OCI-LY3 (cell line): ENCODE measurements around the gene MORF4L1.
A peak's percentile ranks its signal among the peaks of the same experiment; 100 is the strongest.
"Not testable (repeated sequence)": the region's sequence is repeated elsewhere in the genome, so short reads cannot be mapped to it uniquely, and the experiment has no call there.

Source experiments
- H2AFZ ChIP-seq: fragments of 200-600, 300-600 bp; shearing (Covaris generic); 2 replicates; pipeline ENCODE4 v1.6.0; 2014; ENCODE audit warnings: antibody characterized with exemption, low read depth, low read length
- H3K27ac ChIP-seq: fragments of 200-600, 300-600 bp; sonication (generic); 2 replicates; pipeline ENCODE4 v1.5.1; 2014; ENCODE audit warnings: mild to moderate bottlenecking, low read length, moderate library complexity, mixed read lengths
- H3K27me3 ChIP-seq: fragments of 200-600, 300-600 bp; sonication (generic); 2 replicates; pipeline ENCODE4 v1.6.1; 2014; ENCODE audit warnings: low read depth, low read length, mixed read lengths
- H3K36me3 ChIP-seq: fragments of 200-600, 300-600 bp; sonication (generic); replicated peaks from 2 replicates; pipeline ENCODE3; 2014; ENCODE audit warnings: low read depth, low read length, mixed read lengths
- H3K4me1 ChIP-seq: fragments of 300-600, 200-600 bp; sonication (generic); 2 replicates; pipeline ENCODE4 v1.6.1; 2014; ENCODE audit warnings: low read length, mixed read lengths
- H3K4me2 ChIP-seq: fragments of 200-600, 300-600 bp; sonication (generic); 2 replicates; pipeline ENCODE4 v1.6.1; 2014; ENCODE audit warnings: low read length, mixed read lengths
- H3K4me3 ChIP-seq: fragments of 300-600, 200-600 bp; sonication (generic); 2 replicates; pipeline ENCODE4 v1.5.1; 2014; ENCODE audit warnings: antibody characterized with exemption, mild to moderate bottlenecking, low read length, moderate library complexity
- H3K79me2 ChIP-seq: fragments of 300-600, 200-600 bp; shearing (Covaris generic); 2 replicates; pipeline ENCODE4 v1.6.1; 2014; ENCODE audit warnings: mild to moderate bottlenecking, low read length, mixed read lengths
- H3K9ac ChIP-seq: fragments of 300-600, 200-600 bp; shearing (Covaris generic); 2 replicates; pipeline ENCODE4 v1.6.0; 2014; ENCODE audit warnings: mild to moderate bottlenecking, low read length, moderate library complexity
- H3K9me3 ChIP-seq: fragments of 200-600, 300-600 bp; shearing (Covaris generic); 2 replicates; pipeline ENCODE4 v1.6.1; 2014; ENCODE audit warnings: low read length, mixed read lengths; ENCODE audit not compliant: insufficient read depth
- H4K20me1 ChIP-seq: fragments of 200-600, 300-600 bp; sonication (generic); 2 replicates; pipeline ENCODE4 v1.6.1; 2016; ENCODE audit warnings: low read length, mixed read lengths; ENCODE audit not compliant: insufficient read depth
- EZH2phosphoT487 ChIP-seq: fragments of 200-600 bp; shearing (Covaris generic); IDR thresholded peaks from 2 replicates; pipeline ENCODE4 v1.6.1; 2018; ENCODE audit warnings: antibody characterized with exemption, mixed run types, low read depth
- TF ChIP-seq, protein P1 (sequence below): fragments of 200-600, 300-600 bp; sonication (generic); IDR thresholded peaks from 2 replicates; pipeline ENCODE4 v1.5.1; 2014; ENCODE audit warnings: antibody characterized with exemption, low read length, low read depth

MORF4L1 gene

DNA sequence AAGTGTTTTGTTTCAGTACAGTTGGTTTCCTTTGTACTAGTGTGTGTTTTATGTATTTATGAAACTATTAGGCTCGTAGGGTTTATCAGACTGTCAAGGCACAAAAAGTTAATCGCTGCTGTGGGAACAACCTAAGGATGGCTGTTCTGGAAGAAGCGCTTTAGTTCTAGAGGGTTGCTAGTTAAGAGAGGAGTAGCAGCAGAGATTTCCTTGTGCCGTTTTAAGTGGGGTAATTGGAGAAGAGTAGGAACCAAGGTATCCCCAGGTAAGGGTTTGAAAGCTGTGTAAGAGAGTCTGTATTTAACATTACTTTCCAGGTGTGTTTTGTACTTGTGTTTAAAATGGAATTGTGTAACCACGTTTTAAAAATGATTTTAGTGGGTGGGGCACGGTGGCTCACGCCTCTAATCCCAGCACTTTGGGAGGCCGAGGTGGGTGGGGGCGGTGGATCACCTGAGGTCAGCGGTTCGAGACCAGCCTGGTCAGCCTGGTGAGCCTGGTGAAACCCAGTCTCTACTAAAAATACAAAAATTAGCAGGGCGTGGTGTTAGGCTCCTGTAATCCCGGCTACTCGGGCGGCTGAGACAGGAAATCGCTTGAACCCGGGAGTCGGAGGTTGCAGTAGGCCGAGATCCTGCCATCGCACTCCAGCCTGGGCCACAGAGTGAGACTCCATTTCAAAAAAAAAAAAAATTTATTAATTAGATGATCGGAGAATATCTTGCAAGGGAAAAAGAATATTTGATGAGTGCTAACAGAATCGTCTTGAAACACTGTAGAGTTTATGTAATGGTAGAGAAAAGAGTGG lies 2.6 kb downstream of the MORF4L1 start:
- Histone ChIP-seq H3K4me3 (peak overlapping the region; percentile 96), H3K9ac (peak overlapping the region; percentile 100), H3K4me2 (peak overlapping the region; percentile 98), H3K36me3 (peaks cover 26% of the 10 kb centered on the region), H3K27me3 (no peaks in the 10 kb centered on the region), H4K20me1 (peaks cover 68% of the 10 kb centered on the region), H3K27ac (peak overlapping the region; percentile 97), H2AFZ (no peak overlapping the region), H3K9me3 (no peaks in the 10 kb centered on the region), H3K79me2 (peaks cover 75% of the 10 kb centered on the region), H3K4me1 (peaks cover 43% of the 10 kb centered on the region)
- TF ChIP-seq EZH2phosphoT487, result no peak
- TF ChIP-seq, protein P1, sequence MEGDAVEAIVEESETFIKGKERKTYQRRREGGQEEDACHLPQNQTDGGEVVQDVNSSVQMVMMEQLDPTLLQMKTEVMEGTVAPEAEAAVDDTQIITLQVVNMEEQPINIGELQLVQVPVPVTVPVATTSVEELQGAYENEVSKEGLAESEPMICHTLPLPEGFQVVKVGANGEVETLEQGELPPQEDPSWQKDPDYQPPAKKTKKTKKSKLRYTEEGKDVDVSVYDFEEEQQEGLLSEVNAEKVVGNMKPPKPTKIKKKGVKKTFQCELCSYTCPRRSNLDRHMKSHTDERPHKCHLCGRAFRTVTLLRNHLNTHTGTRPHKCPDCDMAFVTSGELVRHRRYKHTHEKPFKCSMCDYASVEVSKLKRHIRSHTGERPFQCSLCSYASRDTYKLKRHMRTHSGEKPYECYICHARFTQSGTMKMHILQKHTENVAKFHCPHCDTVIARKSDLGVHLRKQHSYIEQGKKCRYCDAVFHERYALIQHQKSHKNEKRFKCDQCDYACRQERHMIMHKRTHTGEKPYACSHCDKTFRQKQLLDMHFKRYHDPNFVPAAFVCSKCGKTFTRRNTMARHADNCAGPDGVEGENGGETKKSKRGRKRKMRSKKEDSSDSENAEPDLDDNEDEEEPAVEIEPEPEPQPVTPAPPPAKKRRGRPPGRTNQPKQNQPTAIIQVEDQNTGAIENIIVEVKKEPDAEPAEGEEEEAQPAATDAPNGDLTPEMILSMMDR, result no peak

DNA sequence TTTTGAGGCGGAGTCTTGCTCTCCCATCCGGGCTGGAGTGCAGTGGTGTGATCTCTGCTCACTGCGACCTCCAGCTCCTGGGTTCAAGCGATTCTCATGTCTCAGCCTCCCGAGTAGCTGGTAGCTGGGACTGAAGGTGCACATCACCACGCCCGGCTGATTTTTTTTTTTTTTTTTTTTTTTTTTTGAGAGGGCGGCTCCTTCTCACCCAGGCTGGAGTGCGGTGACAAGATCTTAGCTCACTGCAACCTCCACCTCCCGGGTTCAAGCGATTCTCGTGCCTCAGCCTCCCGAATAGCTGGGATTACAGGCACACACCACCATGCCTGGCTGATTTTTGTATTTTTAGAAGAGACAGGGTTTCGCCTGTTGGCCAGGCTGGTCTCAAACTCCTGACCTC lies 4.3 kb downstream of the MORF4L1 start:
- Histone ChIP-seq H3K36me3 (peaks cover 40% of the 10 kb centered on the region), H3K4me3 (peak overlapping the region; percentile 96), H3K79me2 (peaks cover 92% of the 10 kb centered on the region), H3K4me1 (peaks cover 43% of the 10 kb centered on the region), H4K20me1 (peaks cover 84% of the 10 kb centered on the region), H3K4me2 (peak overlapping the region; percentile 98)
- H3K27ac ChIP-seq, H3K9me3 ChIP-seq, H3K27me3 ChIP-seq, H2AFZ ChIP-seq, H3K9ac ChIP-seq: not testable (repeated sequence)

DNA sequence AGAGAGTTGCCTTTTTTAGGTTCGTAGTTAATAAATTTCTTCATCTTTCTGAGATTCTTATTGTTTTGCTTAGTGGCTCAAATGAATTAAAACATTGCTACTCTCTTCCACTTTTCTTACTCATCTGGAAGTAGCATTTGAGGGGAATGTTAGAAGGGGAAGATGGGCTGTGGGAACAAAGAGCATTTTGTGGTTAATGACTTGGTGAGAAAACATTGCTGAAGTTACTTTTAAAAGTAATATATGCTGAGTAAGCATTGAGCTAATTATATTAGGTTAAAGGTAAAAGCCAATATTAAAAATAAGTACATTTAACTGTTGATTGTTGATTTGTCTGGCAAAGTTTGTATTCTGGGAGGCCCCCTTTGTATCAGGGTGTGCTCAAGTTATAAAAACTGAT lies 5.7 kb downstream of the MORF4L1 start:
- Histone ChIP-seq H3K79me2 (peaks cover 100% of the 10 kb centered on the region), H3K4me3 (no peak overlapping the region), H3K27me3 (no peaks in the 10 kb centered on the region), H3K9ac (no peak overlapping the region), H4K20me1 (peaks cover 98% of the 10 kb centered on the region), H3K4me2 (peak overlapping the region; percentile 24), H2AFZ (no peak overlapping the region), H3K27ac (no peak overlapping the region), H3K9me3 (no peaks in the 10 kb centered on the region), H3K4me1 (peaks cover 41% of the 10 kb centered on the region), H3K36me3 (peaks cover 52% of the 10 kb centered on the region)
- TF ChIP-seq, protein P1, result no peak
- no peak for TF ChIP-seq EZH2phosphoT487

DNA sequence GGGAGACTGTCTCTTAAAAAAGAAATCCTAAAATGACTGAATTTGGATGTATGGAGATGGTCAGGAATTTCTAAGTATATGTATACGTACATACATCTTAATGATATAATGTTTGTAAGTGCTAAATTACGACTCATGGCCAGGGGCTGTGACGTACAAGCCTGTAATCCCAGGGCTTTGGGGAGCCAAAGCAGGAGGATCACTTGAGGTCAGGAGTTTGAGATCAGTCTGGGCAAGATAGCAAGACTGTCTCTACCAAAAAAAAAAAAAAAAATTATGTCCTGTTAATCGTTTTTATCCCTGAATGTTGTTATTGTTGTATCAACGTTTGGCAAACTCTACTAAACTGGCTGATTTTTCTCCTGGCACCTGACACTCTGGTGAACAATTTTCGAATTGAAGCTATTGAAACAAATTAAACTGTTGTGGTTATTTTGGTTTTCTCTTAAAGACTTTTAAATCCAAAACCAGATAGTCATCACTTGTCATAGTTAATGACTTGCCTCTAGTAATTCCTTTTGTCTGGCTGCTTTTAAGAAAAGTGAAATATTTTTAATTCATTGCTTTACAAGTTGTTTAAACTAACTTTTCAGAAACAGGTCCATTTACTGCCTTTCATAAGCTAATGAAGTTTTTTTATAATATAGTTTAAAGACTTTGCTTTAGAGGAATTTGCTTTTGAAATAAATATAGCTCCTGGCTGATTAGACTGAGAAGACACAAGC lies 7.0 kb downstream of the MORF4L1 start:
- H2AFZ ChIP-seq, result no peak overlapping the region
- H3K36me3 ChIP-seq, result peaks cover 58% of the 10 kb centered on the region
- peaks cover 100% of the 10 kb centered on the region for H4K20me1 ChIP-seq
- H3K9me3 ChIP-seq, result no peaks in the 10 kb centered on the region
- no peak overlapping the region for H3K4me2 ChIP-seq
- H3K4me3 ChIP-seq, result no peak overlapping the region
- TF ChIP-seq EZH2phosphoT487, result no peak
- TF ChIP-seq, protein P1, result no peak
- H3K27me3 ChIP-seq, result no peaks in the 10 kb centered on the region
- H3K27ac ChIP-seq, result no peak overlapping the region
- peaks cover 42% of the 10 kb centered on the region for H3K4me1 ChIP-seq
- peaks cover 100% of the 10 kb centered on the region for H3K79me2 ChIP-seq
- no peak overlapping the region for H3K9ac ChIP-seq
